ENCODE data around the gene ZMYM4.

The ZMYM4 gene

GRCh38 chr1:35305383-35305782 is 36.9 kb downstream of the ZMYM4 start:
- TF ChIP-seq FOXP2 (optimal IDR thresholded peaks at IDR 0.05; ENCODE audit: borderline replicate concordance, extremely low read depth, extremely low read length, insufficient read depth) (no peak), REST (IDR thresholded peaks at IDR 0.05; ENCODE audit: insufficient read depth in 1 of 2, low read depth in 2 of 2, low read length in 2 of 2) (no peak), SIN3A (IDR thresholded peaks at IDR 0.05; ENCODE audit: borderline replicate concordance, insufficient read depth, low read length) (no peak), POLR2AphosphoS5 (IDR thresholded peaks at IDR 0.05; ENCODE audit: low read depth, low read length) (no peak), TAF1 (IDR thresholded peaks at IDR 0.05; ENCODE audit: borderline replicate concordance, insufficient read depth, low read length) (no peak)

GRCh38 chr1:35315649-35316048 is 47.1 kb downstream of the ZMYM4 start:
- TF ChIP-seq REST (IDR thresholded peaks at IDR 0.05; ENCODE audit: insufficient read depth in 1 of 2, low read depth in 2 of 2, low read length in 2 of 2) (no peak), SIN3A (IDR thresholded peaks at IDR 0.05; ENCODE audit: borderline replicate concordance, insufficient read depth, low read length) (no peak), TAF1 (IDR thresholded peaks at IDR 0.05; ENCODE audit: borderline replicate concordance, insufficient read depth, low read length) (no peak), FOXP2 (optimal IDR thresholded peaks at IDR 0.05; ENCODE audit: borderline replicate concordance, extremely low read depth, extremely low read length, insufficient read depth) (no peak), POLR2AphosphoS5 (IDR thresholded peaks at IDR 0.05; ENCODE audit: low read depth, low read length) (no peak)

- TF ChIP-seq TAF1 (IDR thresholded peaks at IDR 0.05; ENCODE audit: borderline replicate concordance, insufficient read depth, low read length) (no peak), POLR2AphosphoS5 (IDR thresholded peaks at IDR 0.05; ENCODE audit: low read depth, low read length) (no peak), SIN3A (IDR thresholded peaks at IDR 0.05; ENCODE audit: borderline replicate concordance, insufficient read depth, low read length) (no peak), REST (IDR thresholded peaks at IDR 0.05; ENCODE audit: insufficient read depth in 1 of 2, low read depth in 2 of 2, low read length in 2 of 2) (no peak), FOXP2 (optimal IDR thresholded peaks at IDR 0.05; ENCODE audit: borderline replicate concordance, extremely low read depth, extremely low read length, insufficient read depth) (no peak)
These were observed 47.8 kb downstream of the ZMYM4 start for GRCh38 chr1:35316264-35316663.

- no peak for TF ChIP-seq FOXP2 (optimal IDR thresholded peaks at IDR 0.05; ENCODE audit: borderline replicate concordance, extremely low read depth, extremely low read length, insufficient read depth)
- TF ChIP-seq POLR2AphosphoS5 (IDR thresholded peaks at IDR 0.05; ENCODE audit: low read depth, low read length): no peak
- no peak for TF ChIP-seq TAF1 (IDR thresholded peaks at IDR 0.05; ENCODE audit: borderline replicate concordance, insufficient read depth, low read length)
- TF ChIP-seq SIN3A (IDR thresholded peaks at IDR 0.05; ENCODE audit: borderline replicate concordance, insufficient read depth, low read length): no peak
- TF ChIP-seq REST (IDR thresholded peaks at IDR 0.05; ENCODE audit: insufficient read depth in 1 of 2, low read depth in 2 of 2, low read length in 2 of 2): no peak
These were observed 51.6 kb downstream of the ZMYM4 start for GRCh38 chr1:35319988-35320713.
